GM19468 (cell line): ENCODE results near the gene GLT8D2.

ENCODE experiments used
- ATAC-seq: cut with Tn5 transposase; IDR thresholded peaks from one replicate; pipeline ENCODE4 v1.9.1; 2021; ENCODE audit warnings: mild to moderate bottlenecking, moderate library complexity, moderate number of reproducible peaks; ENCODE audit not compliant: unreplicated experiment; ENCODE audit errors: extremely low read depth

The GLT8D2 gene

GRCh38 chr12:103957865-103958388 is 92.1 kb downstream of the GLT8D2 start:
- no peak for ATAC-seq

- ATAC-seq: no peak
Observed at GRCh38 chr12:103956509-103957027, 93.4 kb downstream of the GLT8D2 start.

GRCh38 chr12:103955811-103956508 is 94.0 kb downstream of the GLT8D2 start:
- no peak for ATAC-seq

- no peak for ATAC-seq
Observed at GRCh38 chr12:103952497-103952896, 97.5 kb downstream of the GLT8D2 start.

DNA sequence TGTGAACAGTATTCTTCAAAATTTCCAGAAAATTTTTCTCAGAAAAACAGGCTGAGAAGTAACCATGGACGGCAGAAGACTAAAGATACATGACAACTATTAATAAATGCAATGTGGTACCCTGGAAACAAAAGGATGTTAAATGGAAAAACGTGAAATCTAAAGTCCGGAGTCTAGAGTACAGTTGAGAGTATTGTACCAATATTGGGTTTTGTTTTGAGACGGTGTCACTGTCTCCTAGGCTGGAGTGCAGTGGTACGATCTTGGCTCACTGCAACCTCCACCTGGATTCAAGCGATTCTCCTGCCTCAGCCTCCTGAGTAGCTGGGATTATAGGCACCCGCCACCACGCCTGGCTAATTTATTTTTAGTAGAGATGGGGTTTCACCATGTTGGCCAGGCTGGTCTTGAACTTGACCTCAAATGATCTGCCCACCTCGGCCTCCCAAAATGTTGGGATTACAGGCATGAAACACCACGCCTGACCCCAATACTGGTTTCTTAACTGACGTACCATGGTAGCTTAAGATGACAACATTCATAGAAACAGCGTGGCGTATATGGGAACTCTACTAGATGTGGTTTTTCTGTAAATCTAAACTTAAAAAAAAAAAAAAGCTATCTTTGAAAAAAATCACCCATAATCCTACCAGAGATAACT is 101.1 kb downstream of the GLT8D2 start:
- no peak for ATAC-seq

- no peak for ATAC-seq
Observed at GRCh38 chr12:103947871-103948555, 102.0 kb downstream of the GLT8D2 start.

GRCh38 chr12:103944964-103945363 is 105.0 kb downstream of the GLT8D2 start:
- ATAC-seq: no peak
